Panc1 (cell line): ENCODE measurements around the gene RIC1. TPM values are rescaled to one million over a fixed set of nuclear protein-coding genes. Genes with fewer than 3 reads are reported as not detected.

Experiments used
- ATAC-seq: fragments of 200-7000 bp; cut with Tn5 transposase; 2 replicates; pipeline ENCODE4 v1.9.1; 2020; ENCODE audit warnings: mild to moderate bottlenecking, moderate library complexity
- BruUV-seq: library from RNA; stranded (reverse); fragments of 400-500 nt; replicated peaks from 2 replicates; lab custom pipeline; 2021; lab: Mats Ljungman, UMichigan
- CTCF ChIA-PET: fragments of 300-600 bp; sonication (Branson Sonifier 250); formaldehyde crosslinking; loops from one replicate; lab custom pipeline; 2022; ENCODE audit warnings: antibody characterized with exemption; lab: Charles Lee
- POLR2A ChIA-PET: fragments of 300-600 bp; sonication (Branson Sonifier 250); formaldehyde crosslinking; loops from one replicate; lab custom pipeline; 2022; ENCODE audit warnings: antibody characterized with exemption; lab: Charles Lee
- DNase-seq: peaks from one replicate; pipeline ENCODE4 v3.0.0-alpha.2; 2010; ENCODE audit warnings: low read depth, low spot score
- H3K27ac ChIP-seq: 2 replicates; pipeline ENCODE4 v1.5.1; 2011; ENCODE audit warnings: mild to moderate bottlenecking, low read length, inconsistent platforms
- H3K27me3 ChIP-seq: fragments of 200-500 bp; sonication (Bioruptor generic); 2 replicates; pipeline ENCODE4 v1.6.0; 2014; ENCODE audit warnings: low read length, inconsistent platforms; ENCODE audit not compliant: control insufficient read depth, insufficient read depth
- H3K36me3 ChIP-seq: fragments of 200-500 bp; sonication (Bioruptor generic); 2 replicates; pipeline ENCODE4 v1.5.1; 2014; ENCODE audit warnings: inconsistent platforms, mild to moderate bottlenecking, low read length, moderate library complexity; ENCODE audit not compliant: control insufficient read depth, insufficient read depth
- H3K4me1 ChIP-seq: 2 replicates; pipeline ENCODE4 v1.5.1; 2011; ENCODE audit warnings: inconsistent platforms, mild to moderate bottlenecking, low read length, moderate library complexity; ENCODE audit not compliant: control insufficient read depth, insufficient read depth
- H3K4me3 ChIP-seq, 2 experiments: 2 replicates each; pipeline ENCODE4 v1.5.1; 2011 to 2012; ENCODE audit warnings: low read depth in 2 of 2, low read length in 2 of 2, mild to moderate bottlenecking in 2 of 2, inconsistent platforms in 1 of 2, moderate library complexity in 1 of 2
- H3K9me3 ChIP-seq: fragments of 200-500 bp; sonication (Bioruptor generic); 2 replicates; pipeline ENCODE4 v1.5.1; 2014; ENCODE audit warnings: low read depth, mild to moderate bottlenecking, inconsistent platforms, low read length, moderate library complexity; ENCODE audit not compliant: control insufficient read depth, insufficient read depth
- POLR2AphosphoS5 ChIP-seq: IDR thresholded peaks from 2 replicates; pipeline ENCODE4 v1.6.1; 2012; ENCODE audit warnings: mild to moderate bottlenecking, low read depth, low read length, moderate library complexity
- SIN3A ChIP-seq: IDR thresholded peaks from 2 replicates; pipeline ENCODE4 v1.6.1; 2012; ENCODE audit warnings: low read depth, mild to moderate bottlenecking, low read length, moderate library complexity, borderline replicate concordance; ENCODE audit not compliant: insufficient read depth
- TCF7L2 ChIP-seq: IDR thresholded peaks from 2 replicates; pipeline ENCODE4 v1.6.1; 2011; ENCODE audit warnings: mild to moderate bottlenecking, low read depth, low read length, inconsistent platforms
- in situ Hi-C: cut with HindIII; loops from 2 replicates; pipeline ENCODE4 v1.10.0; 2016; ENCODE audit warnings: low sequenced_read_pairs, low pct_unique_long_range_greater_than_20kb
- intact Hi-C: fragments of 100-400 bp; cut with micrococcal nuclease; formaldehyde crosslinking; loops from one replicate; pipeline ENCODE4 v1.10.0; 2022; ENCODE audit not compliant: unreplicated experiment
- total RNA-seq: library from RNA; stranded (reverse); gene quantifications from one replicate; pipeline ENCODE4 v1.2.1, GENCODE V29; 2021; ENCODE audit not compliant: unreplicated experiment
- TF ChIP-seq, protein P1 (sequence below): fragments of 450-650 bp; IDR thresholded peaks from 2 replicates; pipeline ENCODE4 v1.5.1; 2017; ENCODE audit warnings: mild to moderate bottlenecking
- TF ChIP-seq, protein P2 (sequence below), 2 experiments: IDR thresholded peaks; 2 replicates each; pipeline ENCODE4 v1.6.1; 2011 to 2012; ENCODE audit warnings: low read depth in 2 of 2, control low read depth in 1 of 2, low read length in 1 of 2, mild to moderate bottlenecking in 1 of 2, moderate library complexity in 1 of 2; ENCODE audit not compliant: insufficient read depth in 1 of 2

Gene RIC1
- total RNA-seq, 1 experiment from 2014 or later, result 7.0 TPM

DNA sequence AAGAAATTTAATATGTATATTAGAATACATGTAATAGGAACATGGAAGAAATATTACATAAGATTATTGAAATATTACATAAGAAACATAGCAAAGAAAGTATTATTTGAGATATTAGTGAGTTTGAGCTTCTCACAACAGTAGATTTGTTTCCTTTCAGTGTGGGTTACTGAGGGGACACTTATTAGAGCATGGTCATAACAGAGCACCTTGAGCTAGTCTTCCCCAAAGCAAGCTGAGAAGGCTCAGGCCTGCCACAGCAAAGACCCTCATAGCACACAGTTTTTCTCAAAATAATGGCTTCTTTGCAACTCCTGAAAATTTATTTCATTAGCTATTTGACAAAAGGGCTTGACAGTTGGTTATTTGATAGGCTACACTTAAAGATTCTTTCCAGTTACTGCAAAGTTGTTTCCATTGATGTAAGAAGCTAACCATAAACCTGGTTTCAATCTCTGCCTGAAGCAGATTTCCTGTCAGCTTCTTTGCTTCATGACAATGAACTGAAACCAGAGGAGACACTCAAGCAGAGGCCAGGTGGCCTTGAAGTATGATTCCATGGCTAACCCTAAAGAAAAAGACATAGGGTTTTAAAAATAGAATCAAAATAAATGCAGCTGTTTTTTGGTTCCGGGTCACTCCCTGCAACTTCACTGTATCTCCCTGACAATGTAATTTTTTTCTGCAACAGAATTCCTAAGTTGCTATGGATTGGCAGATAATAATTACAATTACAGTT lies 135.4 kb downstream of the RIC1 start:
- CTCF ChIA-PET, result no interaction called here

DNA sequence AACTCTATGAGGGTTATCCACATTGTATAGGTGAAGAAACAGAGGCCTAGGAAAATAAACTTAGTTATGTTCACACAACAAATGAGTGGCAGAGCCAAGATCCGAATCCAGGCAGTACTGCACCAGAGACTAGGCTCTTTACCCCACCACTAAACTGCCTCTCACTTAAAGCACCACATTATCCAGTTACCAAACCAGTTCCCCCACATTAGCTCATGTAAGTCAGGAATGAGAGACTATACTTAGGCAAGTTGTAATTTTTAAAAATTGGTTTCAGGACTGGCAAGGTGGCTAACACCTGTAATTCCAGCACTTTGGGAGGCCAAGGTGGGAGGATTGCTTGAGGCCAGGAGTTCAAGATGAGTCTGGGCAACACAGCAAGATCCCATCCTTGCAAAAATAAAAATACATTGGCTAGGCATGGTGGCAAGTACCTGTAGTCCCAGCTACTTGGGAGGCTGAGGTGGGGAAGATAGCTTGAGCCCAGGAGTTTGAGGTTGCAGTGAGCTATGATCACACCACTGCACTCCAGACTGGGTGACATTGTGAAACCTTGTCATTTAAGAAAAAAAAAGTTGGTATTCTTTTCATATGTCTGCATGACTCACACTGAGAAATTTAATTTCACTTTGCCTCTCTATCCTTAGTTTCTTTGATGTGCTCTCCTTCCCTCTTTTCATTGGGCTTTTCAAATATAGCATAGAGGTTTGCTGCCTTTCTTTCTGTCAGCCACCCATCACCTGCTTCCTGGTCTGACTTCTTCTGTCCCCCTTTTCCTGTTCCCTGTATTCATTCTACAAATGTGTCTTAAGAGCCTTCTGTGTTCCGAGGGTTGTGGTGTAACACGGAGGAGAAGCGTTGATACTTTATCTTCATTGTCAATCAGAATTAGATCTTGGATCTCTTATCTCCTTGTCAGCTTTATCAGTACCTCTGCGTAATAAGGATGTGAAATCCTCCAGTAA lies 139.3 kb downstream of the RIC1 start:
- no peak for ATAC-seq
- no TSS peak for BruUV-seq
- Histone ChIP-seq H3K4me3 (no peak overlapping the region), H3K4me1 (no peaks in the 10 kb centered on the region), H3K9me3 (no peaks in the 10 kb centered on the region), H3K27ac (no peak overlapping the region), H3K36me3 (no peaks in the 10 kb centered on the region; the same call in none of the 2 replicates), H3K27me3 (no peaks in the 10 kb centered on the region)
- in situ Hi-C loops, result no loop called here
- no peak for DNase-seq
- ChIA-PET CTCF (interaction anchor here (0.7 kb wide), 1 partner anchor 126 kb away, joined by 6 read pairs; no protein-coding TSS in a partner anchor), POLR2A (no interaction called here)
- intact Hi-C loops, result no loop called here
- TF ChIP-seq, protein P1, sequence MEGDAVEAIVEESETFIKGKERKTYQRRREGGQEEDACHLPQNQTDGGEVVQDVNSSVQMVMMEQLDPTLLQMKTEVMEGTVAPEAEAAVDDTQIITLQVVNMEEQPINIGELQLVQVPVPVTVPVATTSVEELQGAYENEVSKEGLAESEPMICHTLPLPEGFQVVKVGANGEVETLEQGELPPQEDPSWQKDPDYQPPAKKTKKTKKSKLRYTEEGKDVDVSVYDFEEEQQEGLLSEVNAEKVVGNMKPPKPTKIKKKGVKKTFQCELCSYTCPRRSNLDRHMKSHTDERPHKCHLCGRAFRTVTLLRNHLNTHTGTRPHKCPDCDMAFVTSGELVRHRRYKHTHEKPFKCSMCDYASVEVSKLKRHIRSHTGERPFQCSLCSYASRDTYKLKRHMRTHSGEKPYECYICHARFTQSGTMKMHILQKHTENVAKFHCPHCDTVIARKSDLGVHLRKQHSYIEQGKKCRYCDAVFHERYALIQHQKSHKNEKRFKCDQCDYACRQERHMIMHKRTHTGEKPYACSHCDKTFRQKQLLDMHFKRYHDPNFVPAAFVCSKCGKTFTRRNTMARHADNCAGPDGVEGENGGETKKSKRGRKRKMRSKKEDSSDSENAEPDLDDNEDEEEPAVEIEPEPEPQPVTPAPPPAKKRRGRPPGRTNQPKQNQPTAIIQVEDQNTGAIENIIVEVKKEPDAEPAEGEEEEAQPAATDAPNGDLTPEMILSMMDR, result no peak
- TF ChIP-seq TCF7L2, result no peak
- TF ChIP-seq, protein P2, sequence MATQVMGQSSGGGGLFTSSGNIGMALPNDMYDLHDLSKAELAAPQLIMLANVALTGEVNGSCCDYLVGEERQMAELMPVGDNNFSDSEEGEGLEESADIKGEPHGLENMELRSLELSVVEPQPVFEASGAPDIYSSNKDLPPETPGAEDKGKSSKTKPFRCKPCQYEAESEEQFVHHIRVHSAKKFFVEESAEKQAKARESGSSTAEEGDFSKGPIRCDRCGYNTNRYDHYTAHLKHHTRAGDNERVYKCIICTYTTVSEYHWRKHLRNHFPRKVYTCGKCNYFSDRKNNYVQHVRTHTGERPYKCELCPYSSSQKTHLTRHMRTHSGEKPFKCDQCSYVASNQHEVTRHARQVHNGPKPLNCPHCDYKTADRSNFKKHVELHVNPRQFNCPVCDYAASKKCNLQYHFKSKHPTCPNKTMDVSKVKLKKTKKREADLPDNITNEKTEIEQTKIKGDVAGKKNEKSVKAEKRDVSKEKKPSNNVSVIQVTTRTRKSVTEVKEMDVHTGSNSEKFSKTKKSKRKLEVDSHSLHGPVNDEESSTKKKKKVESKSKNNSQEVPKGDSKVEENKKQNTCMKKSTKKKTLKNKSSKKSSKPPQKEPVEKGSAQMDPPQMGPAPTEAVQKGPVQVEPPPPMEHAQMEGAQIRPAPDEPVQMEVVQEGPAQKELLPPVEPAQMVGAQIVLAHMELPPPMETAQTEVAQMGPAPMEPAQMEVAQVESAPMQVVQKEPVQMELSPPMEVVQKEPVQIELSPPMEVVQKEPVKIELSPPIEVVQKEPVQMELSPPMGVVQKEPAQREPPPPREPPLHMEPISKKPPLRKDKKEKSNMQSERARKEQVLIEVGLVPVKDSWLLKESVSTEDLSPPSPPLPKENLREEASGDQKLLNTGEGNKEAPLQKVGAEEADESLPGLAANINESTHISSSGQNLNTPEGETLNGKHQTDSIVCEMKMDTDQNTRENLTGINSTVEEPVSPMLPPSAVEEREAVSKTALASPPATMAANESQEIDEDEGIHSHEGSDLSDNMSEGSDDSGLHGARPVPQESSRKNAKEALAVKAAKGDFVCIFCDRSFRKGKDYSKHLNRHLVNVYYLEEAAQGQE (IDR thresholded peaks at IDR 0.05; ENCODE audit: insufficient read depth in 1 of 2, low read depth in 2 of 2, low read length in 1 of 2), result no peak
- TF ChIP-seq SIN3A, result no peak
- no peak for TF ChIP-seq POLR2AphosphoS5

More for the DNA sequence above, 135.4 kb downstream of the RIC1 start:
- Histone ChIP-seq H3K4me1 (no peaks in the 10 kb centered on the region), H3K9me3 (no peaks in the 10 kb centered on the region), H3K4me3 (no peak overlapping the region), H3K27ac (no peak overlapping the region), H3K36me3 (no peaks in the 10 kb centered on the region; the same call in 1 of the 2 replicates), H3K27me3 (no peaks in the 10 kb centered on the region)
- DNase-seq (no peak), ATAC-seq (no peak)
- TF ChIP-seq, protein P1, result no peak
- intact Hi-C loops (no loop called here), in situ Hi-C loops (no loop called here)
- POLR2A ChIA-PET, result no interaction called here
- BruUV-seq, result no TSS peak
